Activated CD4-positive, alpha-beta T cell treated with anti-CD3 and anti-CD28 coated beads for 24 hours (primary cell): Measurements from ENCODE around the gene CACNA2D2.
A peak's percentile ranks its signal among the peaks of the same experiment; 100 is the strongest.

ENCODE experiments used
- DNase-seq, 2 donors: peaks; one replicate each; pipeline ENCODE4 v3.0.0-alpha.2; 2020; ENCODE audit warnings: low read depth in 2 of 2

CACNA2D2 gene

GRCh38 chr3:50347187-50347813 is 156.1 kb downstream of the CACNA2D2 start:
- DNase-seq: peak; percentile 58 to 64

GRCh38 chr3:50345586-50346234 is 157.7 kb downstream of the CACNA2D2 start, which contains the start of gene ZMYND10:
TSS of gene ZMYND10 (minus strand) at chr3:50345732. CDS start at chr3:50345579, 153 bp downstream.
- DNase-seq: peak; percentile 56 to 74

GRCh38 chr3:50345008-50345407 is 158.4 kb downstream of the CACNA2D2 start:
- no peak for DNase-seq

- DNase-seq: no peak
Observed at GRCh38 chr3:50342813-50343633, 160.4 kb downstream of the CACNA2D2 start.

- no peak for DNase-seq
Observed at GRCh38 chr3:50341996-50342650, 161.3 kb downstream of the CACNA2D2 start.

- DNase-seq: no peak
Observed at GRCh38 chr3:50341537-50341936, 161.9 kb downstream of the CACNA2D2 start.

- DNase-seq: peak in 1 of 2 donors; percentile 71
Observed at GRCh38 chr3:50340448-50341329, 162.7 kb downstream of the CACNA2D2 start, which contains the start of gene RASSF1. TSS of gene RASSF1 (minus strand) at chr3:50340836. CDS start at chr3:50340805, 31 bp downstream.

- no peak for DNase-seq
Observed at GRCh38 chr3:50340147-50340447, 163.3 kb downstream of the CACNA2D2 start.

GRCh38 chr3:50339485-50340146 is 163.8 kb downstream of the CACNA2D2 start:
- DNase-seq: no peak

- no peak for DNase-seq
Observed at GRCh38 chr3:50338965-50339364, 164.5 kb downstream of the CACNA2D2 start.

- peak; percentile 94 to 97 for DNase-seq
Observed at GRCh38 chr3:50337175-50337861, 166.1 kb downstream of the CACNA2D2 start.

- DNase-seq: no peak
Observed at GRCh38 chr3:50336452-50337174, 166.8 kb downstream of the CACNA2D2 start.

- no peak for DNase-seq
Observed at GRCh38 chr3:50334339-50335075, 168.9 kb downstream of the CACNA2D2 start.

GRCh38 chr3:50333744-50334328 is 169.6 kb downstream of the CACNA2D2 start:
- DNase-seq: no peak

- DNase-seq: no peak
Observed at GRCh38 chr3:50331364-50331907, 172.0 kb downstream of the CACNA2D2 start.

- no peak for DNase-seq
Observed at GRCh38 chr3:50330330-50330729, 173.1 kb downstream of the CACNA2D2 start.

- DNase-seq: peak; percentile 91 to 95
Observed at GRCh38 chr3:50327943-50328691, 175.3 kb downstream of the CACNA2D2 start, which contains the start of gene TUSC2. TSS of gene TUSC2 (minus strand) at chr3:50328223. CDS start at chr3:50328099, 124 bp downstream.
